KOPT-K1 (cell line): ENCODE measurements around the gene GRIK3.

Experiments
- H3K27ac ChIP-seq: fragments of 200-600 bp; sonication (generic); 2 replicates; pipeline ENCODE4 v1.5.1; 2016; ENCODE audit warnings: antibody characterized with exemption, mild to moderate bottlenecking, low read depth, low read length; ENCODE audit not compliant: poor library complexity, severe bottlenecking
- H3K36me3 ChIP-seq: fragments of 200-600 bp; sonication (generic); 2 replicates; pipeline ENCODE4 v1.5.1; 2017; ENCODE audit warnings: antibody characterized with exemption, mild to moderate bottlenecking, low read length, moderate library complexity; ENCODE audit not compliant: insufficient read depth
- H3K9me3 ChIP-seq: fragments of 200-600 bp; sonication (generic); 2 replicates; pipeline ENCODE4 v1.5.1; 2017; ENCODE audit warnings: antibody characterized with exemption, low read length, mild to moderate bottlenecking; ENCODE audit not compliant: insufficient read depth, poor library complexity, severe bottlenecking

Gene GRIK3

DNA sequence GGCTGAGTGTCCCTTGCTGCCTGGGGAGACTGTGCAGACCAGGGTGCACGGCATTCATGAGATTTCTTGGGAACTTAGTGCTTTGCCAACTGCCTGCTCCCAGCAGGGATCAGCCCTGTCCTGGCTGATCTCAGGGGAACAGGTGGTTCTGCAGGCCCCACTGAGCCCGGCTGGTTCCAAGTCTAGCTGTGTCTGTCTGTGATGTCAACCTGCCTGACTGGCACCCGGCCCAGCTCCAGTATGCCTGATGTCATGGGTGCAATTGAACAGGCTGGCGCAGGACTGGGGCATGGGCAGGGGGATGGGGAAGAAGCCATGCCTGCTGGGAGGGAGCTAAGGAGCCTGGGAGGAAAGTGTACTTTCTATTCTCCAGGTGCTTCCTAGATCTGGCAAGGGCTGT, 227.1 kb downstream of the GRIK3 start:
- H3K9me3 ChIP-seq = no peaks in the 10 kb centered on the region
- H3K36me3 ChIP-seq = no peaks in the 10 kb centered on the region
- no peak overlapping the region for H3K27ac ChIP-seq

DNA sequence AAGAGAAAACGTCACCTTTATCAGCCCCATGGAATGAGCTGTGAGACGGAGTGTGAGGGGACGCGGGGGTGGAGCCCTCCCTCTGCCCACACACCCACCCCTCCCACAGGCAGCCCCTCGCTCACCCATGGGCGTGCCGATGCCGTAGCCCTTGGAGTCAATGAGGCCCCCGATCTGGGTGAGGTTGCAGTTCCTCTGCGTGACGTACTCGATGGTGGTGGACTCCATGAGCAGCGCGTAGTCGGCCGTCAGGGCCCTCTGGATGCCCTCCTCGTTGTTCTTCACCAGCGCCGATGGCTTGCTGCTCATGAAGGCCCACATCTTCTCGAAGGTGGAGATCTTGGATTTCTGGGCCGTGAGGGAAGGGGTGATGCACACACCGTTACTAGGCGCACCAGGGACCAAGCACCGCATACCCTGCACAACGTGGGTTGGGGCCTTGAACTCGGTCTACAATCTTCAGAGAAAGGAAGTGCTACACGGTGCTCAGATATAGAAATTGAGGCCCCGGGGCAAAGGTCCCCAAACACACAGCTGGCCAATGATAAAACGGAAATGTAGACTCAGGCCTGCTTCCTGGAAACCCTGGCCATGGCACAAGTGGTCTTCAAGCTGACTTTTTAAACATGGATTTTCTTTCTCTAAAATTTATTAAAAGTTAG, 228.2 kb downstream of the GRIK3 start:
- Histone ChIP-seq H3K27ac (no peak overlapping the region), H3K36me3 (no peaks in the 10 kb centered on the region), H3K9me3 (no peaks in the 10 kb centered on the region)

DNA sequence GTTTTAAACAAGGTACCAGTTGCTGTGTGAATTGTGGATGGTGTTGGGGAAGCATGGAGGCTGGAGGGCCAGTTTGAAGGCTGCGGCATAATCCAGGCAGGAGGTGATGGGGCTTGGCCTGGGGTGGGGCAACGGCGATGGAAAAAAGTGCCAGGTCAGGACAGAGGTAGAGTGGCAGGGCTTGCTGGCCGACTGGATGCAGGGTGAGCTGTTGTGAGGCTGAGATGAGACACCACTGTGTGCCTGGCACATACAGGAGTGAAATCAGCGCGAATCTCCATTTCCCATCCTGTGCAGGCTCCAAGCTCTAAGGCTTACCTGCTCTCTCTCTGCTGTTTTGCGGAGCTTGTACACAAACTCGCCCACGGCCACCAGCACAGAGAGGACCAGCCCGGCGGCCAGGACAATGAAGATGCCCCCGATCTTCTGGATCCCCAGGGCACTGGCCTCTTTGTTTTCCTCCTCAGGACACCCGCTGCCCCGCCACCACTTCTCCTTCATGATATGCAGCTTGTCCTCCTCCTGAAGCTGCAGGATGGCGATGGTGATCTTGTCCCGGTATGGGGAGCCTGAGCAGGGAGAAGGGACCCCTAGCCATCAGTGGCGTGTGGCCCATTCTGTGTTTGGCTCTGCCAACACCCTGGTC, 229.5 kb downstream of the GRIK3 start:
- Histone ChIP-seq H3K9me3 (no peaks in the 10 kb centered on the region), H3K36me3 (no peaks in the 10 kb centered on the region), H3K27ac (no peak overlapping the region)

DNA sequence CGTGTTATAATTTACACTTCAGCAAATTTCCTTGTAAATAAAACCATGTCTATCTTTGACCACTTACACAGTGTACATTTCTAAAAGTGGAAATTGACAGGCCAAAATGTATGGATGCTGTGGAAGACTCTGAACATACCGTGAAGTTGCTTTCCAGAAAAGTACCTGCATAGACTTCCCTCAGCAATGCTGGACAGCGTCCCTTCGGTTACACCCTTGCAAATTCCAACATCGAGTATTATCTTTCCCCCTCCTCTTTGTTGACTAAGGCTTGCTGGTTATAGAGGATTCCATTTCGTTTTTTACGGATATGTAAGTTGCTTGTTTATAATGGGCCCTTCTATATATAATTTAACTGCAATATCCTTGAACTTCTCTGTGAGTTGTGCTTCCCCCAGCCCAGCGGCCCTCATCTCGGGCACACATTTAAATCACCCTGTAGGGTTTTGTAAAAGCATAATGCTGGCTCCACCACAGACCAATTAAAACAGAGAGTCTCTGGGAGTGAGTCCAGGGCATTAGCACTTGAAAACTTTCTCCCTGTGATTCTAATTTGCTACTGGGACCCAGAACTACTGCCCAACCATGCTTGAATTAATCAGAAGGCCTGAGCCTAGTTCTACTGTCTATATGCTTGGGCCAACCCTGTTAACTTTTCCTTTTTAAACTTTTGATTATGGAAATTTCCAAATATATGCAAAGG, 230.3 kb downstream of the GRIK3 start:
- Histone ChIP-seq H3K9me3 (no peaks in the 10 kb centered on the region), H3K36me3 (no peaks in the 10 kb centered on the region), H3K27ac (no peak overlapping the region)

DNA sequence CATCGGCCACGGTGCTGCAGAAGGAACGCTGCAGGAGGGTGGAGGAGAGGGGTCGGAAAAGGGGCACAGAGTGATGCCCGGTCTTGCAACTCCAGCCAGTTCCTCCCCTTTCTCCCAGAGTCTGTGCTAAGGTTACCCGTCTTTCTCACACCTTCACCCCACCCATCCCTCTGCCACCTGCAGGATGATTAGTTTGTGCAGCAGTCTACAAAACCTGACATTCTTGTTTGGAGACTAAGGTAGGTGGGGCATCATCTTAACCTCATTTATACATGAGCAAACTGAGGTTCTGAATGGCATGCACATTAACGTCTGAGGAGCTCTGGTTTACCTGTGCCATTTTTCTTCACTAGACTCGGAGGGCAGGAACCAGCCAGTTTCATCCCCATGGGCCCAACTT, 232.3 kb downstream of the GRIK3 start:
- Histone ChIP-seq H3K27ac (no peak overlapping the region), H3K9me3 (no peaks in the 10 kb centered on the region), H3K36me3 (no peaks in the 10 kb centered on the region)

DNA sequence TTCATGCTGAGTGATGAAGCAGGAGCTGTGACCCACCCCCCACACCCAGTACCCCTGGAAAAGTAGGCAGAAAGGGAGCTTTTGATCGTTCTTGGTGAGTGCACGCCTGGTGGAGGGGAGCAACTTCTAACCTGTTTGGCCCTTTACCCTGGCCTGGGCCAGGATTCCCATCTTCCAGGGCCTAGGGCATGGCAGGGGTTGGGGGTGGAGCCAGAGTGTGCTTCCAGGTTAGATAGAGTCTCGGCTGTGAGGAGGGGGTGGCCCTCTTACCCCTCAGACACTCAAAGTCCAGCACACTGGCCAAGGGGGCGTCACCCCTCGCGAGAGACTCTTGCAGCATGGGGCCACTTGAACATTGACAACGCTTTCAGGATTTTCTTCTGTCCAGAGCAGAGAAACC, 236.6 kb downstream of the GRIK3 start:
- Histone ChIP-seq H3K27ac (no peak overlapping the region), H3K36me3 (no peaks in the 10 kb centered on the region), H3K9me3 (no peaks in the 10 kb centered on the region)

DNA sequence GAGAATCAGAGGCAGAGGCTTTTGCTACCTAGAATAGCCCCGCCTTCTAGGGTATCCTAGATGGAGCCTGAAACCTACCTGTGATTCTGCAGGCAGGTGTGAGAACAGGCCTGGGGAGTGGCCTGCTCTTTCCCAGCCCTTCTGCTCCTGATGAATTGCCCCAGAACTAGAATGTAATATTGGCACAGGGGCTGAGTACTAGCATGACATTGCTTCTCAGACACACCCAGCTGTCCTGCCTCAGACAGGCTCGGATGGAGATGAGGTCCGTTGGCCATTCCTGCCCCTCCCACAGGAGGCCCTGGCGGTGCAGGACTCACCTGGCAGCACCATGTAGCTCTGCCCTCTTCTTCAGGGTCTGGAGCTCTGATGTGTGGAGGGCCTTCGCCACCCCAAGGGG, 237.6 kb downstream of the GRIK3 start:
- H3K9me3 ChIP-seq = no peaks in the 10 kb centered on the region
- H3K27ac ChIP-seq = no peak overlapping the region
- no peaks in the 10 kb centered on the region for H3K36me3 ChIP-seq

DNA sequence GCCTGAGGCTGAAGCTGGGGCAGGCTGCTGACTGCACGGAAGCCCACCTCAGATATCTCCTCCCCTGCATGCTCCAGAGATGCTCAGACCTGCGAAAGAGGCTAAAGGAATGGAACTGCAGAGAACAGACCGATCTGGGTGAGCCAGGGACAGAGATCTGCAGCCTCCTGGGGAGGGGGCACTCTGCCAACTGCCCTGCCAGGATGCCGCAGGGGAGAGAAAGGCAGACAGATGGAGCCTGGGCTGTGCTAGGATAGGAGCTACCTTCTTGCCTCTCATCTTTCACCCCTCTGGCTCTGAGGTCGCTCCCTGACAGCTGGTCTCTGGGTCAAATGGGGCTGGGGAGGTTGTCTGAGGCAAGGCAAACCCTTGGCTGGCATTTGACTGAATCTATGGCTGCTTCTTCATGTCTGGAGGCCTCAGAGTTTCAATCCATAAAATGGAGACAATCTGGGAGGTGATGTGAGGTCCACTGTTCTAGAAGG, 238.2 kb downstream of the GRIK3 start:
- Histone ChIP-seq H3K9me3 (no peaks in the 10 kb centered on the region), H3K36me3 (no peaks in the 10 kb centered on the region), H3K27ac (no peak overlapping the region)

DNA sequence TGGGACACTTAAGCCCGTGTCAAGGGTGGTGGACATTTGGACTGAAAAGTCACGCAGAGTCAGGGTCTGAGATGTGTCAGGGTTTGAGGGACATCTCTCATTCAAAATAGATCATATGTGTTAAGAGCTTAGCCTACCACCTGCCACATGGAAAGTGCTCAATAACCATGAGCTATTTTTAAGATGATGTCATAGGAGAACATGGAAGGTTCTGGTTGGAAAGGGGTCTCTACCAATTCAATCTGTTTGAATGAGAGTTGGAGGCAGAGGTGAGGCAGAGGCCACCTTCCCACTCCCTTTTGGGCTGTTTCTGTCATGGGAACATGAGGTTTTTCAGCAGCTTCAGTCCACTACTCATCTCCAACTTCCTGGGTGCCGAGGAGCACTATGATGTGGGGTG, 239.9 kb downstream of the GRIK3 start:
- no peaks in the 10 kb centered on the region for H3K36me3 ChIP-seq
- H3K27ac ChIP-seq = no peak overlapping the region
- H3K9me3 ChIP-seq = no peaks in the 10 kb centered on the region

DNA sequence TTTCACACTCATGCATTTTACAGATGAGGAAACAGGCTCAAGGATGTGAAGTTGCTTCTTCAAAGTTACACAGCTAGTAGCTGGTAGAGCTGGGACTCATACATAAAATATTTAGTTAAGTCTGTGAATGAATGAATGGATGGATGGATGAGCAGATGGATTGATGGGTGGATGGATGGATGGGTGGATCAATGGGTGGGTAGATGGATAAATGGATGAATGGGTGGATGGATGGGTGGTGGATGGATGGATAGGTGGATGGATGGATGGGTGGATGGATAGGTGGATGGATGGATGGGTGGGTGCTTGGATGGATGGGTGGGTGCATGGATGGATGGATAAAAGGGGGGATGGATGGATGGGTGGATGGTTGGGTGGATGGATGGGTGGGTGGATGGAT, 240.9 kb downstream of the GRIK3 start:
- no peak overlapping the region for H3K27ac ChIP-seq
- no peaks in the 10 kb centered on the region for H3K9me3 ChIP-seq
- H3K36me3 ChIP-seq = no peaks in the 10 kb centered on the region

DNA sequence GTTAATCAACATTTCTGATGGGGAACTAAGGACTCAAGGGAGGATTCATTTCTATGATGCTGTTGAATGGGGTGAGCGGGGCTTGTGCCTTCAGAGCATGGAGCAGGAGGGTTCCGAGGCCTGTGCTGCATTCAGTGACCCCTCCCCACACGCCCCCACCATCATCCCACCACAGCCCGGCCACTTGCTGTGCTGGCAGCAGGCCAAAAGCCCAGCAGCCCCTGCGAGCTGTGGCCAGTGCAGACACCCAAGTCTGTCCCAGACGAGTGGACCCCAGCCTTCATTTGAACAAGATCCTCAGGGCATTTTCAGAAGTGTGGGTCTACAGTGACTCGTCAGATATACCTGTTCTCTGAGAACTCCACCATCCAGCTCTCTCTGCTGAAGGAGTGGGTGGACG, 242.0 kb downstream of the GRIK3 start:
- H3K9me3 ChIP-seq = no peaks in the 10 kb centered on the region
- no peaks in the 10 kb centered on the region for H3K36me3 ChIP-seq
- no peak overlapping the region for H3K27ac ChIP-seq

DNA sequence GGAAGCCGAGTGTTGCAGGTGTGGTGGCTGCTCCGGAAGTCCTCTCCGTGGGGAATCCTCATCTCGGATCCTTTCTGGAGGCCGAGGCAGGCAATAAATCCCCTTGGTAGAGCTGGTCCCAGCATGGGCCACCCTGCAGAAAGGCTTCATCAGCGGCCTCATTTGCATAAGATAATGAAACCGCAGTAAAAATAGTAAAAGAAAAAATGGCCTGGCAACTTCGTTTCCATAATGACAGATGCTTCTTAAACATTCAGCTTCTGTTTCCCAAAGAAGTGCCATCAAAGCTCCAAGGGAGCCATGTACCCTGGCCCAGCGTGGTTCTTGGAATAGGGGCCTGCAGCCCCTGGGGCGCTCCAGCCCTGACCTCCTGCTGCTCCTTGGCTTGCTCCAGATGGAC, 244.1 kb downstream of the GRIK3 start:
- Histone ChIP-seq H3K9me3 (no peaks in the 10 kb centered on the region), H3K27ac (no peak overlapping the region), H3K36me3 (no peaks in the 10 kb centered on the region)

DNA sequence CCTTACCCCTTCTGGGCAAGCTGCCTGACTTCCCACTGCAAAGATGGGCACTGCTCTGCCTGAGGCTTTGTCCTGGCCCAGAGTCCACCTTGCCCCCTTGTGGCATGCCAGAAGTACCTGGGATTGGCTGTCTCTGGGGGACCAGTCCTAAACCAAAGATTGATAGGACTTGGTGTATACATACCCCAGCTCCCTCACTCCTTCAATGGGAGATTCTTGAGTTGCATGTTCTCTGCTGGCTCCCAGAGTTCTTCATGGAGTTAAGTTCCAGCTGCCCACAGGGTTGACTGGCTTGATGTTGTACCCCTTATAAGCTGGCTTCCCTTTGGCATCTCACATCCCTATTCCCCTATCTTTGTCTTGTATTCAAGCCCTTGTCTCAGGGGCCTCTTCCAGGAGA, 244.8 kb downstream of the GRIK3 start:
- no peaks in the 10 kb centered on the region for H3K36me3 ChIP-seq
- H3K27ac ChIP-seq = no peak overlapping the region
- no peaks in the 10 kb centered on the region for H3K9me3 ChIP-seq

DNA sequence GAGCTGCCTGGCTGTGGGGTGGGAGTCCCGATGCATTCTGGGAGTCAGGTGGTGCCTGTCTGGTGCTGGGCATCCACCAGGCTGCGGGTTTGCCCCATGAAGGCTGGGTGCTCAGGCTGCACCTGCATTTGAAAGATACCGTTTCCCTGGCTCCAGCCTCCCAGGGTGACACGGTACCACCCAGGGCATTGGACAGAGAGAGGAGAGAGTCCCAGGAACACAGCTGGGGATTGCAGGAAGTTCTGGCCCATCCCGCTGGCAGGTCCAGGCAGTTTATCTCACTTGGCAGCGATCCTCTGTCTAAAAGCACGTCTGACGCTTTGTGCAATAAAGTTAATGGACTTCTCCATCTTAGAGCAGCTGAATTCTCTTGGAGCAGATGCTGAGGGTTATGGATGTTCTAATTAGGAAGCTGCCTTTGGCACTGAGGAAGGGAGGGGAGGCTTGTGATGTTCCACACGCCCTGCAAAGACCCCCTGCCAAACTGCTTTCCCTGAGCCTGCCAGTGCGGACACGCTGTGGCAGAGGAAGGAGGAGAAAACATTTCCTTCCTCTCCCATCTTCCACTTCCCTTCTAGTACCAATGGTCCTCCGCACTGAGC, 246.9 kb downstream of the GRIK3 start:
- Histone ChIP-seq H3K36me3 (no peaks in the 10 kb centered on the region), H3K9me3 (no peaks in the 10 kb centered on the region), H3K27ac (no peak overlapping the region)

DNA sequence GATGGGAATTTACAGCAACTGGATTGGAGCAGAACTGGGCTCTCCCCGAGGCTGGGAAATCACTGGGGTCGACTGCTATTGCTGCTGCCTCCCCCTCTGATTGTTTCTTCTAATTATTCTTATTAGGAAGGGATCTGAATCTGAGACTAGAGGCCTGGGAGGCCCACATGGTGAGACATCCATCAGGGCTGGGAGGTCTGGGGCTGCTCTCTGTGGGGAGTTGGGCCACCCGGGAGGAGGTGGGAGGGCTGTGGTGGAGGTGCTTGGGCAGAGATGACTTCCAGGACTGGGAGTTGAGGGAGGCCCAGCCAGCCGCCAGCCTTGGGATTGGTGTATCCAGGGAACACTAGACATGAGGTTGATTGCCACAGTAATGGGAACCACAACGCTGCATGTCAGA, 247.9 kb downstream of the GRIK3 start:
- Histone ChIP-seq H3K27ac (no peak overlapping the region), H3K36me3 (no peaks in the 10 kb centered on the region), H3K9me3 (no peaks in the 10 kb centered on the region)
